ENCODE measurements around the gene RNU5B-1. TPM values are rescaled to one million over a fixed set of nuclear protein-coding genes. Genes with fewer than 3 reads are reported as not detected.

The RNU5B-1 gene
- total RNA-seq, 4 donors from 2014 or later: not detected

- H3K4me3 ChIP-seq (ENCODE audit: low read depth, poor library complexity, severe bottlenecking): no peak overlapping the region
- intact Hi-C loops (cut with DNase I; ENCODE audit: low total_unique reads): no loop called here
- TF ChIP-seq POLR2A (IDR thresholded peaks at IDR 0.05): no peak
- TF ChIP-seq CTCF (IDR thresholded peaks at IDR 0.05): no peak
- DNase-seq (ENCODE audit: low spot score in 2 of 2): no peak
- 80 to 87% methylated on average over 14 to 16 of the region's 16 CpGs for WGBS, 2 donors
Observed at GRCh38 chr15:65333148-65333820, 28.8 kb downstream of the RNU5B-1 start.

- H3K4me3 ChIP-seq (ENCODE audit: low read depth, poor library complexity, severe bottlenecking): no peak overlapping the region
- intact Hi-C loops (cut with DNase I; ENCODE audit: low total_unique reads): no loop called here
- WGBS, 2 donors: 79% methylated on average over 5 of the region's 5 CpGs
- no peak for DNase-seq (ENCODE audit: low spot score in 2 of 2)
- TF ChIP-seq CTCF (IDR thresholded peaks at IDR 0.05): no peak
- no peak for TF ChIP-seq POLR2A (IDR thresholded peaks at IDR 0.05)
Observed at GRCh38 chr15:65333856-65334255, 29.4 kb downstream of the RNU5B-1 start.

- WGBS, 2 donors: 60 to 71% methylated on average over 18 to 20 of the region's 20 CpGs
- TF ChIP-seq CTCF (IDR thresholded peaks at IDR 0.05) (no peak), POLR2A (IDR thresholded peaks at IDR 0.05) (no peak)
- intact Hi-C loops (cut with DNase I; ENCODE audit: low total_unique reads): no loop called here
- DNase-seq (ENCODE audit: low spot score in 2 of 2): no peak
- H3K4me3 ChIP-seq (ENCODE audit: low read depth, poor library complexity, severe bottlenecking): no peak overlapping the region
Observed at GRCh38 chr15:65334586-65335231, 30.2 kb downstream of the RNU5B-1 start.

- DNase-seq (ENCODE audit: low spot score in 2 of 2): no peak
- no peak overlapping the region for H3K4me3 ChIP-seq (ENCODE audit: low read depth, poor library complexity, severe bottlenecking)
- 91 to 92% methylated on average over 19 of the region's 19 CpGs for WGBS, 2 donors
- intact Hi-C loops (cut with DNase I; ENCODE audit: low total_unique reads): no loop called here
- no peak for TF ChIP-seq POLR2A (IDR thresholded peaks at IDR 0.05)
- TF ChIP-seq CTCF (IDR thresholded peaks at IDR 0.05): no peak
Observed at GRCh38 chr15:65335278-65336055, 31.0 kb downstream of the RNU5B-1 start.

GRCh38 chr15:65336493-65337435 is 32.3 kb downstream of the RNU5B-1 start:
- intact Hi-C loops (cut with DNase I; ENCODE audit: low total_unique reads): no loop called here
- WGBS, 2 donors: 51 to 55% methylated on average over 21 of the region's 21 CpGs
- H3K4me3 ChIP-seq (ENCODE audit: low read depth, poor library complexity, severe bottlenecking): no peak overlapping the region
- TF ChIP-seq POLR2A (IDR thresholded peaks at IDR 0.05) (no peak), CTCF (IDR thresholded peaks at IDR 0.05) (no peak)
- no peak for DNase-seq (ENCODE audit: low spot score in 2 of 2)

All from lower leg skin (tissue), 4 donors.